ENCODE measurements around the gene SARNP.

DNA sequence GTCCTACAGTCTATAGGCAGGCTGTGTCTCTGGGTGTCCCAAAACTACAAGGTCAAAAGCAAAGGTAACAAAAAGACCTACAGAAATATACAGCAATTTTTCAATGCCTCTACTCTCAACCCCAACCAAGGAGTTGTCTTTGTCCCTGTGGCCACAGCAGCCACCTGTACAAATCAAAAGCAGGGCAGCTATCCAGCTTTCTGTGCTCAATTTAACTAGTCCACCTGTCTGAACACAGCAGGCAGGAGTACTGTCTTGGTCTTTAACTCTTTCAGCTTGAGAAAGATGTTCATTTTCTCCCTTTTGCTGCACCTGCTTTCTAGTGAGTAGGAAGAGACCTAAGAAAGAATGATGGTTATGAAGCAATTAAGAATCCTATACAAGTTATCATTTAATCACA is 54.9 kb downstream of the SARNP start:
- TF ChIP-seq CTCF (IDR thresholded peaks at IDR 0.05): no peak
- TF ChIP-seq POLR2A (IDR thresholded peaks at IDR 0.05): no peak
